Endodermal cell (in vitro differentiated cells): ENCODE results near the gene MGME1. TPM values are rescaled to one million over a fixed set of nuclear protein-coding genes. Genes with fewer than 3 reads are reported as not detected.

Experiments
- DNase-seq: peaks from one replicate; pipeline ENCODE4 v3.0.0-alpha.2; 2017
- H3K27ac ChIP-seq: 2 replicates; pipeline ENCODE4 v1.5.1; 2013; ENCODE audit warnings: mild to moderate bottlenecking, low read depth, low read length, moderate library complexity
- H3K27me3 ChIP-seq: 2 replicates; pipeline ENCODE4 v1.6.1; 2013; ENCODE audit warnings: mild to moderate bottlenecking, low read length, moderate library complexity; ENCODE audit not compliant: insufficient read depth, control insufficient read depth, poor library complexity, severe bottlenecking
- H3K36me3 ChIP-seq: 2 replicates; pipeline ENCODE4 v1.7.0; 2013; ENCODE audit warnings: mild to moderate bottlenecking, low read length, moderate library complexity; ENCODE audit not compliant: control insufficient read depth, insufficient read depth
- H3K4me1 ChIP-seq: one replicate; pipeline ENCODE4 v1.7.0; 2013; ENCODE audit warnings: low read length; ENCODE audit not compliant: control insufficient read depth, insufficient read depth
- H3K4me3 ChIP-seq: 2 replicates; pipeline ENCODE4 v1.5.1; 2013; ENCODE audit warnings: mild to moderate bottlenecking, low read length, moderate library complexity
- H3K9ac ChIP-seq: 2 replicates; pipeline ENCODE4 v1.6.1; 2013; ENCODE audit warnings: mild to moderate bottlenecking, low read length, moderate library complexity; ENCODE audit not compliant: poor library complexity, severe bottlenecking; ENCODE audit errors: extremely low read depth
- H3K9me3 ChIP-seq: 2 replicates; pipeline ENCODE4 v1.6.1; 2013; ENCODE audit warnings: mild to moderate bottlenecking, low read length, moderate library complexity; ENCODE audit not compliant: control insufficient read depth
- H3K27ac Mint-ChIP-seq: 2 replicates; pipeline ENCODE4 v1.8.0; 2020; ENCODE audit warnings: mixed read lengths
- H3K27me3 Mint-ChIP-seq: 2 replicates; pipeline ENCODE4 v1.8.0; 2021; ENCODE audit warnings: mild to moderate bottlenecking, mixed read lengths; ENCODE audit not compliant: insufficient read depth
- H3K36me3 Mint-ChIP-seq: 2 replicates; pipeline ENCODE4 v1.8.0; 2020; ENCODE audit warnings: low read depth, mixed read lengths
- H3K4me1 Mint-ChIP-seq: 2 replicates; pipeline ENCODE4 v1.8.0; 2020; ENCODE audit warnings: mixed read lengths
- H3K4me3 Mint-ChIP-seq: 2 replicates; pipeline ENCODE4 v1.8.0; 2020; ENCODE audit warnings: mild to moderate bottlenecking, moderate library complexity, mixed read lengths
- H3K9me3 Mint-ChIP-seq: 2 replicates; pipeline ENCODE4 v1.8.0; 2020; ENCODE audit warnings: mild to moderate bottlenecking, mixed read lengths
- CTCF ChIP-seq: fragments of 200-600 bp; sonication (generic); conservative IDR thresholded peaks from 2 replicates; pipeline ENCODE4 v1.5.0; 2021; ENCODE audit warnings: antibody characterized with exemption, mild to moderate bottlenecking
- WGBS, 2 experiments: methylation state at CpG; one replicate each; pipeline versions ENCODE4 v1.1.5 to v1.1.7; 2013; ENCODE audit warnings: missing lambda C conversion rate in 2 of 2, mixed read lengths in 1 of 2; ENCODE audit not compliant: insufficient coverage in 1 of 2, insufficient read length in 1 of 2; 5-methylcytosine and 5-hydroxymethylcytosine counted together
- total RNA-seq, 2 donors: library from RNA; stranded (reverse); fragmentation: NEBNext Ultra II Directional in 1 of 2; extraction: Animal tissue kit (Norgen Biotek cat#: 25700) in 1 of 2; gene quantifications; 2 replicates in 1 of 2; 3 replicates in 1 of 2; pipeline ENCODE4 v1.2.1, GENCODE V29; 2021

MGME1 gene
- total RNA-seq, 2 donors from 2014 or later = 31.2 to 36.7 TPM

GRCh38 chr20:17952692-17953684 lies 15.8 kb upstream of the MGME1 start:
- H3K9me3 ChIP-seq = no peaks in the 10 kb centered on the region
- no peak for TF ChIP-seq CTCF
- H3K9ac ChIP-seq = no peak overlapping the region
- Mint-ChIP-seq H3K27ac (peak overlapping the region; percentile 84), H3K36me3 (peaks cover 95% of the 10 kb centered on the region), H3K27me3 (no peaks in the 10 kb centered on the region), H3K9me3 (no peaks in the 10 kb centered on the region), H3K4me1 (peaks cover 10% of the 10 kb centered on the region), H3K4me3 (no peak overlapping the region)
- peaks cover 97% of the 10 kb centered on the region for H3K36me3 ChIP-seq
- no peak overlapping the region for H3K4me3 ChIP-seq
- H3K4me1 ChIP-seq = peaks cover 4% of the 10 kb centered on the region
- DNase-seq = no peak
- H3K27me3 ChIP-seq = no peaks in the 10 kb centered on the region
- WGBS, 2 experiments = 94 to 96% methylated on average over 8 of the region's 8 CpGs
- H3K27ac ChIP-seq = no peak overlapping the region

- Histone ChIP-seq H3K27me3 (no peaks in the 10 kb centered on the region), H3K36me3 (peaks cover 92% of the 10 kb centered on the region), H3K4me1 (peaks cover 10% of the 10 kb centered on the region), H3K4me3 (no peak overlapping the region), H3K9me3 (no peaks in the 10 kb centered on the region), H3K9ac (no peak overlapping the region), H3K27ac (no peak overlapping the region)
- H3K36me3 Mint-ChIP-seq = peaks cover 86% of the 10 kb centered on the region
- H3K27ac Mint-ChIP-seq = no peak overlapping the region
- H3K9me3 Mint-ChIP-seq = no peaks in the 10 kb centered on the region
- WGBS, 2 experiments = 96 to 97% methylated on average over 3 to 5 of the region's 5 CpGs
- no peak for DNase-seq
- no peak overlapping the region for H3K4me3 Mint-ChIP-seq
- TF ChIP-seq CTCF = no peak
- no peaks in the 10 kb centered on the region for H3K27me3 Mint-ChIP-seq
- peaks cover 16% of the 10 kb centered on the region for H3K4me1 Mint-ChIP-seq
Measured at GRCh38 chr20:17953935-17954334, 14.9 kb upstream of the MGME1 start.

GRCh38 chr20:17955302-17955701 lies 13.5 kb upstream of the MGME1 start:
- H3K36me3 ChIP-seq = peaks cover 85% of the 10 kb centered on the region
- Mint-ChIP-seq H3K4me3 (no peak overlapping the region), H3K27me3 (no peaks in the 10 kb centered on the region)

More at GRCh38 chr20:17955302-17955701, 13.5 kb upstream of the MGME1 start:
- no peak for TF ChIP-seq CTCF
- peak overlapping the region; percentile 45 for H3K27ac Mint-ChIP-seq
- peaks cover 17% of the 10 kb centered on the region for H3K4me1 ChIP-seq
- H3K36me3 Mint-ChIP-seq = peaks cover 72% of the 10 kb centered on the region
- peaks cover 27% of the 10 kb centered on the region for H3K4me1 Mint-ChIP-seq
- WGBS, 2 experiments = 75 to 83% methylated on average over 1 to 3 of the region's 3 CpGs
- no peak overlapping the region for H3K9ac ChIP-seq
- H3K27ac ChIP-seq = no peak overlapping the region
- no peak for DNase-seq
- H3K9me3 Mint-ChIP-seq = no peaks in the 10 kb centered on the region
- H3K4me3 ChIP-seq = no peak overlapping the region
- no peaks in the 10 kb centered on the region for H3K27me3 ChIP-seq
- H3K9me3 ChIP-seq = no peaks in the 10 kb centered on the region
